SW 1271 (cell line): ENCODE results near the gene KCNK17.

Experiments used
- DNase-seq, 2 experiments: peaks; one replicate each; lab custom pipeline; 2025; lab: John Stamatoyannopoulos, UW

KCNK17 gene

GRCh38 chr6:39268721-39269120, 45.5 kb downstream of the KCNK17 start:
- no peak for DNase-seq

GRCh38 chr6:39268171-39268570, 46.0 kb downstream of the KCNK17 start:
- no peak for DNase-seq

- DNase-seq = no peak
Observed at GRCh38 chr6:39266782-39267355, 47.4 kb downstream of the KCNK17 start.

GRCh38 chr6:39266375-39266774, 47.8 kb downstream of the KCNK17 start:
- no peak for DNase-seq

- DNase-seq = no peak
Observed at GRCh38 chr6:39263303-39264037, 50.7 kb downstream of the KCNK17 start.

- DNase-seq = no peak
Observed at GRCh38 chr6:39261751-39262150, 52.5 kb downstream of the KCNK17 start.

- DNase-seq = no peak
Observed at GRCh38 chr6:39260953-39261352, 53.3 kb downstream of the KCNK17 start.

GRCh38 chr6:39260456-39260855, 53.8 kb downstream of the KCNK17 start:
- no peak for DNase-seq

GRCh38 chr6:39256294-39256940, 57.8 kb downstream of the KCNK17 start:
- no peak for DNase-seq

GRCh38 chr6:39254999-39255535, 59.2 kb downstream of the KCNK17 start:
- no peak for DNase-seq

- DNase-seq = no peak
Observed at GRCh38 chr6:39251406-39251805, 62.8 kb downstream of the KCNK17 start.

GRCh38 chr6:39250507-39250906, 63.7 kb downstream of the KCNK17 start:
- no peak for DNase-seq

- no peak for DNase-seq
Observed at GRCh38 chr6:39249278-39249677, 64.9 kb downstream of the KCNK17 start.
